ENCODE data around the gene LIX1L.
A peak's percentile ranks its signal among the peaks of the same experiment; 100 is the strongest.
"Not testable (repeated sequence)": the region's sequence is repeated elsewhere in the genome, so short reads cannot be mapped to it uniquely, and the experiment has no call there.

The LIX1L gene

DNA sequence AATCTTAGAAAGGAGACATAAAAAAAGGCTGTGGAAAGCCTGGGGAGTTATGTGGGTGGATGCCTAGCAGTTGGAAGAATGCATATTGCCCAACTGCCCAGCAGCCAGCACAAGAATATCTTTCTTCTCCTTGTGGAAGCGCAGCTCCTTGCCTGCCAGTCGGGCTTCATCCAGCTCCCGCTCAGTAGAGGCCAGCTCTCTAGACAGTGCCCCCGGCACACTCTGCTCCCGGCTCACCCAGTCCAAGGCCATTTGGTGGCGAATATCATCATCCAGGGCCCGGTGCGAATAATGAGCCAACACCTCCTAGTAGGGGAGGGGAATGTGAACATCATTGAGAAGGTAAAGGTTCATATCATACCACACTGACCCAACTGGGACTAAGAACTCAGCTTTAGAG, 21.6 kb downstream of the LIX1L start:
- no peak for DNase-seq (ENCODE audit: low read depth)

DNA sequence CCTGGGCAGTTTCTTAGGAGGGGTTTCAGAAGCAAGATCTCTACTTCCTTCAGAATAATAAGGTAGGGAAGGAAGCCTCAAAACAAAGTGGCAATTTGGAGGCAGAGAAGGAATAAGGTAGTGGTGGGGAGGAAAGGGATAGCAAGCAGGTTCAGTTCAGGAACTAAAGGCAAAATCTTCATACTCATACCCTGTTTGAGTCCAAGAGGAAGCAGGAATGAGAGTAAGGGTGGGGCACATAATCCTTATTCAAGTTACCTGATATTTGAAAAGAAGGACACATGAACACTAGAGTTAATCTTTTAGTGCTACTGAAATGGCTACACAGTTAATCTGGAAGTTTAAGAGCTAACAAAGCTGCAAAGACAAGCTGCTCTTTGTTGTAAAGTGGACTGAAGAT, 22.1 kb downstream of the LIX1L start:
- no peak for DNase-seq (ENCODE audit: low read depth)

DNA sequence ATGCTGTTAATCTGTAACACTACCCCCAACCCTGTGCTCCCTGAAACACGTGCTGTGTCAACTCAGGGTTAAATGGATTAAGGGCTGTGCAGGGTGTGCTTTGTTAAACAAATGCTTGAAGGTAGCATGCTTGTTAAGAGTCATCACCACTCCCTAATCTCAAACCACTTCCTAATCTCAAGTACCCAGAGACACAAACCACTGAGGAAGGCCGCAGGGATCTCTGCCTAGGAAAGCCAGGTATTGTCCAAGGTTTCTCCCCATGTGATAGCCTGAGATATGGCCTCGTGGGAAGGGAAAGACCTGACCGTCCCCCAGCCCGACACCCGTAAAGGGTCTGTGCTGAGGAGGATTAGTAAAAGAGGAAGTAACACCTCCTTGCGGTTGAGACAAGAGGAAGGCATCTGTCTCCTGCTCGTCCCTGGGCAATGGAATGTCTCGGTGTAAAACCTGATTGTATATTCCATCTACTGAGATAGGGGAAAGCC, 25.3 kb downstream of the LIX1L start:
- not testable (repeated sequence) for DNase-seq (ENCODE audit: low read depth)

DNA sequence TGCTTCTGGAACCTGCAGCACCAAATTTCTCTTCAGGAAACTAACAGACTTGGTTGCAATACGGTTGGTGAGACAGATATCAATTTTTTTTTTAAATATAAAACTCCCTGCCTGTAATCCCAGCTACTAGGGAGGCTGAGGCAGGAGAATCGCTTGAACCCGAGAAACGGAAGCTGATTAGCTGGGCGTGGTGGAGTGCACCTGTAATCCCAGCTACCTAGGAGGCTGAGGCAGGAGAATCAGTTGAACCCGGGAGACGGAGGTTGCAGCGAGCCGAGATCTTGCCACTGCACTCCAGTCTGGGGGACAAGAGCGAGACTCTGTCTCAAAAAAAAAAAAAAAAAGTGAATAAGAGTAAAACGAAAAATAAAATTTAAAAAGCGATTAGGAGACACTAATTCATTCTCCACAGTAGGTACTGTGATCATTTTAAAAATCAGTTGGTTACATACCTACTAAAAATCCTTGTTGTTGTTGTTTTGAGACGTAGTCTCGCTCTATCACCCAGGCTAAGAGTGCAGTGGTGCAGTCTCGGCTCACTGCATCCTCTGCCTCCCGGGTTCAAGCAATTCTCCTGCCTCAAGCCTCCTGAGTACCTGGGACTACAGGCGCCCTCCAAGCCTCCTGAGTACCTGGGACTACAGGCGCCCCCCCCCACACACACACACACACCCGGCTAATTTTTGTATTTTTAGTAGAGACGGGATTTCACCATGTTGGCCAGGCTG, 29.7 kb downstream of the LIX1L start:
- DNase-seq (ENCODE audit: low read depth), result no peak

DNA sequence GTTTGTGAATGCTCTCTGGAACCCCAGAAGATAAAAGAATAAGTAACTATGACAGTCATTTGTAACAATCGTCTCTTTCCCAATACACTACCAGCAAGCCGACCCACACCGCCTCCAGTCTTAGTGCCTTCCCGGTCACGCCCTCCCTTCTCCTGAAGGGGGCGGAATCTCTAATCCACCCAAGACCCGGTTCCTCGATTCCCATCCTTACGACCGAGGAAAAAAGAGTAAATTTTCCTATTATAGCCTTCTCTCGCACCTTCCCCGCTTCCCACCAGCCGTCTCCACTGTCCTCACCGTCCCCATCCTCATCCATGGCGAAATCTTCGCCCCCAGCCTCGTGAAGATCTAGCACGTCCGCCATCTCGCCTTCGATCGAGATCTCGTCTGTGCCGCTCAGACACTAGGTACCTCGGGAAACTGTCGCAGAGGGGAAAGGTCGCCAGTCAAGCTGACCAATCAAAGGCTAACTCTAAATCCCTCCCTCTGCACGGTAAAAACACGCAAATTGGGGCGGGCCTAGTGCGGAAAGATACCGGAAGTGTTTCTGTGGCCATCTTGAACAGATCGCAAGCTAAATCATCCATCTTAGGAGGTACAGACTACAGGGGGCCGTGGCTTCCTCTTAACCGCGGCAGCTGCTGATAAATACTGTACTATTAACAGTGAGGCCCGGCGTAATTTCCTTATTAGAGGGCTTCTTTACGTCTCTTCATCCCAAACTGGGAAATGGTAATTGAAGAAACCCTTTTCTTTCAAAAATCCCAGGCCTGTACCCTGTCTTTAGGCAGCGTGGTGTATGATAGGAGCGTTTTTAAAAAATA, 30.5 kb downstream of the LIX1L start, which contains the start of gene RBM8A:
RBM8A (minus strand) TSS at position 422 of the 824 bp plus-strand sequence; CDS start at position 364, 58 bp downstream.
- peak; percentile 93 for DNase-seq (ENCODE audit: low read depth)

DNA sequence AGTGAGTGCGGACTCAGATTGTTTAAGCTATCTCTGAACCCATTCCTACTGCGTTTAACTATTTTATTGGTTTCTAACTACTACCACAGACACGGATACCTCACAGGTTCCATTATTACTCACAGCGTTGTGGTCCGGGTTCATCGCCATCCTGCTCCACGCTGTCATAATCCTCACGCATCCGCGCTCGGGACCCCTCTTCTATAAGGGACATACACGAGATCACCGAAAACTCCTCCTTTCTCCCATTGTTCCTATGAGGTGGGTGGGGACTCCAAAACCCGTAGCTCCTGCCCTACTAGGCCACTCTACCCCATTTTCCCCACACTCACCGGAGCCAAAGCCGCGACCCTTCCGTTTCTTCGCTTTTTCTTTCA, 31.1 kb downstream of the LIX1L start:
- no peak for DNase-seq (ENCODE audit: low read depth)

DNA sequence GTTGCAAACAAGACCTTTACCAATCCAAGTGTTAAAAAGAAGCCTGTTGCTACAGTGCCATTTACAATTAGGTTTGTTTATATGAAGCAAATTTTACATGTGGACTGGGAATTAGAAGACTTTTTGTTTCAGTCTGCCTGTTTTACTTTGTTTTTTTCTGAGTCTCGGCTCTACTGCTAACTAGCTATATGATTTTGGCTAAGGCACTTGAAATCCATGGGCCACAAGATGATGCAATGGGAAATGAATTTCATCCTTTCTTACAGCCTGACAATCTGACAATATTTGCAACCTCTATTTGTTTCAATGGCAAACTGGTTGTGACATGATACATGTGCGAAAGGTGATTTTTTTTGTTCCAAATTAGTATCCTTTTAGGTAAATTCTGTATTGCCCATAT, 35.6 kb downstream of the LIX1L start:
- no peak for DNase-seq (ENCODE audit: low read depth)

DNA sequence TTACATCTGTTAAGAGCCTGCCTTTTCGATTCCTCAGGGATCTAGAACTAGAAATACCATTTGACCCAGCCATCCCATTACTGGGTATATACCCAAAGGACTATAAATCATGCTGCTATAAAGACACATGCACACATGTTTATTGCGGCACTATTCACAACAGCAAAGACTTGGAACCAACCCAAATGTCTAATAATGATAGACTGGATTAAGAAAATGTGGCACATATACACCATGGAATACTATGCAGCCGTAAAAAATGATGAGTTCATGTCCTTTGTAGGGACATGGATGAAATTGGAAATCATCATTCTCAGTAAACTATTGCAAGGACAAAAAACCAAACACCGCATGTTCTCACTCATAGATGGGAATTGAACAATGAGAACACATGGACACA, 37.5 kb downstream of the LIX1L start:
- DNase-seq (ENCODE audit: low read depth), result not testable (repeated sequence)

DNA sequence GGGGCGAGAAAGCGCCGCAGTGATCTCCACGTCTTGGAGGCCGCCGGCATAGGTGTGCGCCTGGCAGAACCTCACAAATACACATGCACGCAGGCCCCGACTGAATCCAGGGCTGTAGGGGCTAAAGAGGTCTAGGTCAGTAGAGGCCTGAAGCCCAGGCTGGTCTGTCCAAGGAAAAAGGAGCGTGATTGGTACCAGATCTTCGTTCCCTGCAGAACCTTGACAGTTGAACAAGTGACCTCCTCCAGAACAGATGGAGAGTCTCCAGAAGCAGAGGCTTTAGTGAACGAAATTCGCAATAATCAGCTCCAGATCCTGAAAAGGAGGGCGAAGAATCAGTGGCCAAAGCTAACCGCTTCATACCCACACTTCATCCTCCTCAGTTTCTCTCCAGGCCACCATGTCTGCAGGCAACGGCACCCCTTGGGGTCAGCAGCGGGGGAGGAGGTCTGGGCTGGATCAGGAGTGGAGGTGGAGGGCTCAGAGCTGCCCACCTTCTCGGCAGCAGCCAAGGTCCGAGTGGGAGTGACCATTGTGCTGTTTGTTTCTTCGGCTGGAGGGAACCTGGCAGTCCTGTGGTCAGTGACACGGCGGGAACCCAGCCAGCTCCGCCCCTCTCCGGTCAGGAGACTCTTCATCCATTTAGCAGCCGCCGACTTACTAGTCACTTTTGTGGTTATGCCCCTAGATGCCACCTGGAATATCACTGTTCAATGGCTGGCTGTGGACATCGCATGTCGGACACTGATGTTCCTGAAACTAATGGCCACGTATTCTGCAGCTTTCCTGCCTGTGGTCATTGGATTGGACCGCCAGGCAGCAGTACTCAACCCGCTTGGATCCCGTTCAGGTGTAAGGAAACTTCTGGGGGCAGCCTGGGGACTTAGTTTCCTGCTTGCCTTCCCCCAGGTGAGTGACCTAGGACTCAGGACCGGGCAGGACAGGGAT, 38.6 kb downstream of the LIX1L start:
- no peak for DNase-seq (ENCODE audit: low read depth)

DNA sequence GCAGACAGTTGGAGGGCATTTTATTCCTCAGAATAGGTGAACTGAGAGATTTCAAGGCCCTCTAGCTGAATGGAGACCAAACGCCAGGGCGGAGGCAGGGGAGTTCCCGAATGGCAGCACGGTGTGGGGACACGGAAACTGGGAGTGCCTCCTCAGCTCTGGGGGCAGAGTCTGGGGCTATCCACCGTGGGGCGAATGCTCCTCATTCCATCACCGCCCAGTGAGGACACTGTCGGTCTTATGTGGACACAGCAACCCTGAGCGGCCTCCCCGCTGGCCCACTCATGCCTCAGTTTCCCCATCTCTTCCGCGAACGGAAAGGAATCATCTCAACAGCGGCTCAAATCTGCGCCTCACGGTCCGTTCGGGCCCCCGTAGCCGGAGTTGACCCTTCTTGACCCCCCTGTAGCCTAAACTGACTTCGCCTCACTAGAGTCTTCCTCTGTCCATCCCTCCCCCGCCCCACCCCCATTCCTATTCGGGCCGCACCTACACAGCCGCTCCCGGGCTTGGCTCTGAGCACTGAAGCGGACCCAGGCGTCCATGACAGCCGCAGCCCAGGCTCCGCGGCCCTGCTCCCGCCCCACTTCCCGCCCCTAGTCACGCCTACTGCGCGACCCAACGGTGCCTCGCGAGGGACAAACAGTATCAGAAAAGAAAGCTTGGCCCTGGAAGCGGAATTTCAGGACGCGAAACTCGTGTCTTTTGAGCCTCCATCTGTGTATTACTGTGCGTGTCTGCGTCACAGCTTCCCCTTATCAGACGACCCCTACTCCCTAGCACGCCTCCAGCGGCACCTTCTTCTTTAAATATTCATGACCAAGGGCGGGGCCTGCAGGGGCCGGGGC, 39.4 kb downstream of the LIX1L start, which contains the start of gene PEX11B:
PEX11B (minus strand) TSS at position 574 of the 848 bp plus-strand sequence; CDS start at position 545, 29 bp downstream.
- DNase-seq (ENCODE audit: low read depth), result peak; percentile 88

DNA sequence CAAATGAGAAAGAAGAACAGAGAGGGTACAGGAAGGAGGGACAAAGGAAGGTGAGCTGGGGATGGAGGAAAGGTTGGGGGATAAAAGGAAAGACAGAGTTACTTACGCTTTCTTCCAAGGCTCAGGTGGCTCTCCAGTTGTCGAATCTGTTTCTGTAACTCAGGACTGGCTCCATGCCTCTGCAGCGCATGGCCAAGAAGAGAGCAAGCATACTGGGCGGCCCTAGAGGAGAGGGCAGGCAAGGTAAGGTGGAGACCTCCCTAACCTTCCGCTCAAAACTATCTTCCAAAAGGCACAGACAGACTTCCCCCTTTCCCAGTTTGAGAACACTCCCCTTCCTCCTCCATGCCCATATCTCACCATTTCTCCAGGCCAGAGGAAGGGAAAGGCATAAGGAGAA, 40.2 kb downstream of the LIX1L start:
- no peak for DNase-seq (ENCODE audit: low read depth)

DNA sequence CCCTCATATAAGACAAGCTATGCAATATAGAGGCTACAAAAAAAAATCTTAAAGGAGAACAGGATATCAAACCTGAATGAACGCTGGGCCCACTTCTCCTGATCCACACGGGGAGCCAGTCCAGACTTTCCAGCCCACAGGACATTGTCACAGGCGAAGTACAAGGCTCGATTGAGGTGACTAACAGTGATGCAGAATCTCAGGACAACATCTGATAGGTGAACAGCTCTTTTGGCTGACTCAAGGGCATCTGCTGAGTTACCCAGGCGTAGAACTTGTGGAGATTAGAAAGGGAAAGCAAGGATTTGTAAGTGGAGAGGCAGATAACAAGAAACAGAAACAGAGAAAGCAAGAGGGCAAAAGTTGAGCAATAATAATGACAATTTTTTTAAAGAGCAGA, 41.1 kb downstream of the LIX1L start:
- no peak for DNase-seq (ENCODE audit: low read depth)

DNA sequence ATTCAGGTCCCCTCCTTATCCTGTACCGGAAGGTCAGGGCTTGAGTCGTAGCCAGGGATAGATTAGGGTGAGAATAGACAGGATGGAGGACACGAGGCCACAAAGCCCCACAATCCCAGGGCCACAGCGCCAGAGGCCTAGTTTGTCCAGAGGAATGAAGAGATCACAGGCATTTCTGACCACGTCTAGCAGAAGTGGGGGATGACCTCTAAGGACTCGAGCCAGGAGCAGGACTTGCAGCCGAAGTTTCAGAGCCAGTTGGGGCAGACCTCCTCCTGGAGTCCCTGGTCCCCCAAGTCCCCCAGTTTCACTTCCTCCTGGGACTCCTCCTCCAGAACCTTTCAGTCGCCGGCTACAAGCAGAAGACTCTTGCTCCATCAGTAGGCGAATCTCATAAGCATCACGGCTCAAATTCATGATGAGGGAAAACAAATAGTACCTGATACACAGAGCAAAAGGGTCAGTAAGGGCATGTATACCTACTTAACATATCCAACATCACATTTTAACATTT, 45.6 kb downstream of the LIX1L start:
- no peak for DNase-seq (ENCODE audit: low read depth)

DNA sequence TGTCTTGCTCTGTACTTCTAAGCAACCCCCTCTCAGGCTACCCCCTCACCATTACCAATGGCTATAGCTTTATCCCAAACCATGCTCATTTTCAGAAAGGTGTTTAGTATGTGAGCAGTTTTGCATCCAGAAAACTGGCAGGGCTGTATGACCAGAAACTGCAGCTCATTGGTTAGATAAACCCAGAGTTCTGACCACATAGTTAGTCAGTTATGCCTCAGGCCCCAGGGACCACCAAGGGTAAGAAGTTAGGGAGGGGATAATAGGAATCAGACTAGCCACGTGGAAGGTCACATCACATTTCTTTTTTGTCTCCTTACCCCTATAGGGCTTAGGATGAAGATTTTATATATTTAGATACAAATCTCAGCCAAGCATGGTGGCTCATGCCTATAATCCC, 49.2 kb downstream of the LIX1L start:
- DNase-seq (ENCODE audit: low read depth), result no peak

DNA sequence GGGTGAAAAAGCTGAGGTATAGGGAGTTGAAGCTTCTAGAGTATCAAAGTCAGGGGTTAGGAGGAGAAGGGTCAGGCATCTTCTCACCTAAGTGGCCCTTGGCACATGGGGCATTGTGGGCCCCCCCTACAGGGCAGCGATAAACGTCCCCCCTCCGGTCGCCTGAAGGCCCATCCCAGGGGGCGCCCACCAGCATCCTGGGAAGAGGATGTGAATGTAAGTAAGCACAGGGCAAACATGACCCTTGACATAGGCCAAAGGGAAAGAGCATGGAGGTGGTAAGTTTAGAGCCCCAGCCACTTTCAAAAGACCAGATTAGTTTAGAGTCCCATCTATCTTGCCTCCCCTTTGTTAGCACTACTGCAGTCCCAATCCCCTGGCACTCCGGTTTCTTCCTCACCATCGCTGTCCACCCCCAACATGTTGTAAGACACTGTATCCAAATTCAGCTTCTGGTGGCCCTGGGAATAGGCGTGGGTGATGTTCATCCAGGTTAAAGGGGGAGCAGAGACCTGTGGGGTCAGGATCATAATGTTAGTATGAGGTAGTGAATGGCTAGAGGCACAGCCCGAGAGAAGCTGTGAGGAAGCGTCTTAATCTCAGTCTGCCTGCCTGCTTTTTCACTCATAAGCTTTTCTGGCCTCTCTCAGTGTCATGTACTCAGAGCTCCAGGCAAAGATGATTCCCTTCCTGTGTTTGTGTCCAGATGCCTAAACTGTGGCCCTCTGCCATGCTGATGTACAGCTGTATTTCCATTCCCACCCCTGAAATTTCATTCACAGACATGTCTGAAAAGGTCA, 50.7 kb downstream of the LIX1L start:
- no peak for DNase-seq (ENCODE audit: low read depth)

DNA sequence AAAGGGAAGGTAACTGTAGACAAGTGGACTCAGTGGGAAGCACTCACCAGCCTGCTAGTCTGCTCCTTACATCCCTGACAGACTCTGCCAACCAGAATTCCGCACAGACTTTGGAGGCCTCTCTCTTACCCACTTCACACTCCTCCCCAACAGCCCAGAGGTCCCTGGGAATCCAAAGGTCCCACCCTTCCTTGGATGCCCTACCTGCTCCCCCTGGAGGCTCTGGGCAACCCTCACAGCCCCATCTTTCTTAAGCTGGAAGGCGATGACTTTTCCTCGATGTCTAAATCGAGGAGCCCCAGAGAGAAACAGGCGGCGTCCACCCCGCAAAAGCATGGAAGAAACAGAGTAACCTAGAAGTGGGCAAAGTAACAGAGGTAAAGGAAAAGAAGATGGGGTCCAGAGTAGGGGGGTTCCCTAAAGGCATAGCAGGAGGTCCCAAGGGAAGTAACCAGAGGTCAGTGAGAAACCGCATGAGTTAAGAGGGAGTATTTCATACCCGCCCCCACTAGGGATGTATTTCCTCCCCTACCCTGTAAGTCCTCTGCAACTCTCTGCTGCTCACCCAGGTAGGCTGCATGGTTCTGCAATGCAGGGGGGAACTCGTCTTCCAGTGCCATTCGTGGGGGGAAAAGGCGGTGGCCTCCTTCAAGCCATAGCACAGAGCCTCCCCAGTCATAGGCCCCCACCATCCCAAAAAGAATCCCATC, 56.4 kb downstream of the LIX1L start:
- no peak for DNase-seq (ENCODE audit: low read depth)

DNA sequence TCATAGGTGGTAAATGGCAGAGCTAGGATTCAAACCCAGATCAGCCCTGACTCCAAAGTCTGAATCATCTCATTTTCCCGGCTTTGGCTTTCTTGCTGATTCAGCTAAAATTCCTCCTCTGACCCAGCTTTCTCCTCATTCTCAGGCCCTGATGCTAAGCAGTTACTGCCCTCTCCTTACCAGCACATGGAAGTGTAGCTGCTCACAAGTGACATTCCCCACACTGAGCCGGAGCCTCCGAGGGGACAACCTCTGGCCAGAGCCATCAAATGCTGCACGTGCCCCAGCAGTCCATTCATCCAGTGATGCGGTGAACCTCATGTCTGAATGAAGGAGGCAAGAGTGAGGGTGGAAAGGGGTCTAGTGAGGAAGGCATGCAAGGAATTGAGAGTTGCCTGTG, 59.1 kb downstream of the LIX1L start:
- no peak for DNase-seq (ENCODE audit: low read depth)

DNA sequence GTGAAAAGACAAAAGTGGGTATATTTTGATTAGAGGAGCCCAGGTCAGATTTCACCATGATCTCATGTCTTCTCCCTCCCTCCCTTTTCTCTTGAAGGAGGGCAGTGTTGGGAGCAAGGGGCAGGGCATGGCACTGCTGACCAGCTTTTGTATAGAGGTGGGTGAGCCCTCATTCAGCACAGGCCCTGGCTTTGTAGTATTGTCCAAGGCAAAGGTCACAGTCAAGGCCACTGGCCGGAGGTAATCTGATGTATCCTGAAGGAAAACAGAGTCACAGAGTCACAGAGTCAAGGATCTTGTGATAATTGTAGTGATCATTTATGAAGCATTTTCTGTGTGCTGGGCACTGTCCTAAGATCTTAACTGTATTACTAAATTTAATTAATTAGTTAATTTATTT, 59.8 kb downstream of the LIX1L start:
- DNase-seq (ENCODE audit: low read depth), result no peak

DNA sequence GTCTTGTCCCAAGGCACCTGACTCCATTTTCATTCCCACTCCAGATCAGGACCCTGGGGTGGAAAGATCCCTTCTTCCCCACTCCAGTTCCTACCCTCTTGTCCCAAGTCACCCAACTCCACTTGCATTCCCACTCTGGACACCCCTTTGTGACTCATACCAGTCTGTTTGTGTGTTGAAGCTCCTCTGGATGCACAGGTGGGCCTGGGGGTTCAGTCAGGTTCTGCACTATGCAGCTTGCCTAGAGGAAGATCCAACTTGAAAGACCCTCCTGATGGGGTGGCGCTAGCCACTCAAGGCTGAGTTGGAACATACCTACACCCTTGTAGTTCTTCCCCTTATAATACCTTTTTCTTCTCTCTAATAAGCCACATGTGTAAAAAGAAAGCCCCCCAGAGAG, 62.3 kb downstream of the LIX1L start:
- DNase-seq (ENCODE audit: low read depth), result no peak
